HG02642 (cell line): ENCODE results near the gene DBN1.
A peak's percentile ranks its signal among the peaks of the same experiment; 100 is the strongest.

Experiments used
- ATAC-seq: cut with Tn5 transposase; IDR thresholded peaks from one replicate; pipeline ENCODE4 v1.9.1; 2021; ENCODE audit warnings: mild to moderate bottlenecking; ENCODE audit not compliant: unreplicated experiment, poor library complexity

Gene DBN1

GRCh38 chr5:177507165-177507564 is 33.7 kb upstream of the DBN1 start:
- ATAC-seq, result no peak

- no peak for ATAC-seq
Observed at GRCh38 chr5:177505075-177505474, 31.6 kb upstream of the DBN1 start.

GRCh38 chr5:177504086-177505056 is 30.9 kb upstream of the DBN1 start:
- ATAC-seq, result no peak

GRCh38 chr5:177503351-177504085 is 30.1 kb upstream of the DBN1 start:
- ATAC-seq, result no peak

DNA sequence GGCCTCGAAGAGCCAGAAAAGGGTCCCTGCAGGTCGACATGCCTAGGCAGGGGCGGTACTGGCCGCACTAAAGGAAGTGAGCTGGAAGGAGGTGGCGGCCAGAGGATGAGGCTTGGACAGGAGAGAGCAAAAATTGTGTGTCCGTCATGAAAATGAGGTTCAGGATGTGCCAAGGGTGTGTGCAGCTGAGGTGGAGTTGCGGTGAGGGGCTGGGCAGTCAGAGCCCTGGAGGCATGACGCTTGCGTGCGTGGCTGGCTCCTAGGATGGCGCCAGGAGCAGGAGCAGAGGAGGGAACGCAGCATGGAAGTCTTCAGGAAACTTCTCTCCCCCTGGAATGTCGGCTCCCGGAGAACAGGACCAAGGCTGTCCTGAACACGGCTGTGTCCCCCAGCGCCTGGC is 29.5 kb upstream of the DBN1 start:
- ATAC-seq, result no peak

DNA sequence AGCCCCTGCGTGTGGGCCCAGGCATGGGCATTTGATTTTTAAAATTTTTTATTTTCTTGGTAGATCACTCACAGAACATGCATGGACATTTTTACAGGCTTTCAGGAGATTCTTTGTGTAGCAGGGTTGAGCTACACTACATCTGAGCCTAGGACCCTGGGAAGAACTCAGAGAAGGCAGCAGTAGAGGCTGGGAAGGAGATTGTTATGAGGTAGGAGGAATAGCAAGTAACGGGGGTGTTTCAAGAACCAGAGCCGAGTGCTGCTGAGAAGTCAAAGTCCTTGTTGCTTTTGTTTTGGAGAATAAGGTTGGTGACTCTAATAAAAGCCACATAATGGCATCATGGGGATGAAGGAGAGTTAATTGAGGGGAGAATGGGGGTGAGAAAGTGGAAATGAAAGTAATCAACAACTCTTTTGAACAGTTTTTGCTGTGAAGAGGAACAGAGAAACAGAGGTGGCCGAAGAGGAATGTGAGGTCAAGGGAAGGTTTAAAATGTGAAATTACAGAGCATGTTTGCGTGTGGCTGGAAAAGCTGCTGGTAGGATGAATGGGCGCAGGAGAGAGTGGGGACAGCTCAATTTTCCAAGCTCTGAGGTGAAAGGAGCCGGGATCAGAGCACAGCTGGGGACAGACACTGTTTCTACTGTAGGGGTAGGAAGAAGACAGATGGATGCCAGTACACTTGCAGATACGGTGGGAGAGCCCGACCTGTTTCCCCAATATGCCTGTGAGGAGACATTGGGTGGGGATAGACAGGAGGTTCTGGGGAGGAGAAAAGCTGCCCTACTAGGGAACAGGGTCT is 28.6 kb upstream of the DBN1 start:
- no peak for ATAC-seq

- ATAC-seq, result peak; percentile 23
Observed at GRCh38 chr5:177500685-177501522, 27.5 kb upstream of the DBN1 start.

- no peak for ATAC-seq
Observed at GRCh38 chr5:177499842-177500241, 26.4 kb upstream of the DBN1 start.

DNA sequence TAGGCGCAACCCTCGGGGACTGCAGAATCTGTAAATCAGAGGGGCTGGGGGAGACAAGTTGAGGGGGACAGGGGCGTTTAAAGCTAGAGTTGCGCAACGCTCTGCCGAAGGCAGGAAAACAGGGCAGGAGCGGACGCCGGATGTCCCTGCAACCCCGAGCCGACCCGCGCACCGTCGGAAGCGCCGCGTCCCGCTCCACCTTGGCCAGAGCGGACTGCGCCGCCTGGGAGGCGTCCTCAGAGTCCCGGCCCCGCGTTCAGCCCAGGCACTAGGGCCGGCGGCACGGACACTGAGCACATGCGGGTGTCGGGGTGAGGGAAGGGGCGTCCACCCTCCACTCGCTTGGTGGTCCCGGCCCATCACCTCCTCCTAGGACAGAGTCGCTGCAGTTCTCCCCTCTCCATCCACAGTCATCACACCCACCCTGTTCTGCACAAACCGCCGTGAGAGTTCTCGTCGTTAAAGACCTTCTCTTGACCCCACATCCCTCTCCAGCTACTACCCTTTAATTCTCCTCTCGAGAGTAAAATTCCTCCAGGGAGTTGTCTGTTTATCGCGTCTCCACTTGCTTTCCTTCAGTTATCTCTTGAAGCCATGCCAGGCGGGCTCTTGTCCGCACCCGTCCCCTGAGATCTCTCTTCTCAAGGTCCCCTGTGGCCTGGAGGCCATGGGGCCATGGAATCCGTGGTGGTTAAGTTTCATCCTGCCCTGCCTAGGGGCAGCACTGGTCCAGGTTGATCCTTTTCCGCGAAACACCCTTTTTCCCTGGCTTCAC is 24.8 kb upstream of the DBN1 start:
- peak; percentile 1 for ATAC-seq

GRCh38 chr5:177497292-177498012 is 24.0 kb upstream of the DBN1 start, which contains the start of gene PDLIM7:
PDLIM7 (minus strand) TSS chr5:177497604; CDS start chr5:177496512, 1,092 bp downstream.
- peak; percentile 77 for ATAC-seq

DNA sequence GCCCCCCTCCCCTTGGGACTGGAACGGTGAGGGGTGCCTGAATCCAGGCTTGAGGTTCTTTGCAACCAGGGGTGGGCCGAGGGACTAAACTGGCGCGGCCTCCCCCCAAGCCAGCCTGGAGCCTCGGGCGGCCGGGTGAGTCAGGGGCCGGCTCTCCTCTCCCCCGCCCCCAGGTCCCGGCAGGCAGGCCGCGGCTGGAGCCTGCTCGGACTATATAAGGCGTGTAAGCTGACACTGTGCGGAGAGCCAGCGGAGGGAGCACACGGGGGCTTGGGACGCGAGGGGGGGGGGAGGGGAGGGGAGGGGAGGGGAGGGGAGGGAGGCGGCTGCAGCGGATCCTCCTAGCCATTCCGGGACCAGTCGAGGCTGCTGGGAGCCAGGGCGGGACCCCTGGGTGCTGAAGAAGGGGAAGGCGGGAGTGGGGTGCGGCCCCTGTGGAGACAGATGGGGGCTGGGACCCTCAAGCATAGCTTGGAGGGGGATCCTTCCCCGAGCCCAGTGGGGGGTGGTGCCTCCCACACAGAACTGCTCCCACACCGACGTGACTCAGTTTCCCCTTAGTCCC is 23.4 kb upstream of the DBN1 start:
- ATAC-seq, result no peak

DNA sequence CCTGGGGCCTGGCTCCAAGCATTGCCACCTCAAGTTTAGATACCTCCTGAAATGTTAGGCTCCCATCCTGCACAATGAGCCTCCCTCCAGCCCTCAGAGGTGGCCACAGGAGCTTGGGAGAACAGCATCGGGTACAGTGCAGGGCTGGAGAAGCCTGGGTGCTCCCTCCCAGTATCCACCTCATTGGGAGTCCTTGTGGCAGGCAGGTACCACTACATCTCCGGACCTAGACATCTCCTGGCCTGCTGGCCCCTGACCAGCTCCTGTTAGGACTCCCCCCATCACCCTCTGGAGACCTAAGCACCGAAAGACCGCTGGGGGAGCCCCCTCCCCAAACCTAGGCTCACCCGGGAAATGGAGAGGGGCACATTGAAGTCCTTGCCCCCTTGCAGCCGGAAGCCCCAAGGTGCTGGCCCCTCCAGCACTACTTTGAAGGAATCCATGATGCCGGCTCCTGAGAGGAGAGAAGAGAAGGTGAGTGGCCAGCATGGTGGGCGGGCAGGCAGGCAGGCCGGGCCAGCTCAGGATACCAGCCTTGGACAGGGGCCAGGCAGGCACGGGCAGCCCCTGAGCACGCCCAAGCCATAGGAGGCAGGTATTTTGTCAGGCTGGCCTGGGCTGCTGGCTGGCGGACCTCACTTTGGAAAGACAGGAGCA is 22.8 kb upstream of the DBN1 start:
- no peak for ATAC-seq

- ATAC-seq, result no peak
Observed at GRCh38 chr5:177495243-177496060, 22.0 kb upstream of the DBN1 start.

DNA sequence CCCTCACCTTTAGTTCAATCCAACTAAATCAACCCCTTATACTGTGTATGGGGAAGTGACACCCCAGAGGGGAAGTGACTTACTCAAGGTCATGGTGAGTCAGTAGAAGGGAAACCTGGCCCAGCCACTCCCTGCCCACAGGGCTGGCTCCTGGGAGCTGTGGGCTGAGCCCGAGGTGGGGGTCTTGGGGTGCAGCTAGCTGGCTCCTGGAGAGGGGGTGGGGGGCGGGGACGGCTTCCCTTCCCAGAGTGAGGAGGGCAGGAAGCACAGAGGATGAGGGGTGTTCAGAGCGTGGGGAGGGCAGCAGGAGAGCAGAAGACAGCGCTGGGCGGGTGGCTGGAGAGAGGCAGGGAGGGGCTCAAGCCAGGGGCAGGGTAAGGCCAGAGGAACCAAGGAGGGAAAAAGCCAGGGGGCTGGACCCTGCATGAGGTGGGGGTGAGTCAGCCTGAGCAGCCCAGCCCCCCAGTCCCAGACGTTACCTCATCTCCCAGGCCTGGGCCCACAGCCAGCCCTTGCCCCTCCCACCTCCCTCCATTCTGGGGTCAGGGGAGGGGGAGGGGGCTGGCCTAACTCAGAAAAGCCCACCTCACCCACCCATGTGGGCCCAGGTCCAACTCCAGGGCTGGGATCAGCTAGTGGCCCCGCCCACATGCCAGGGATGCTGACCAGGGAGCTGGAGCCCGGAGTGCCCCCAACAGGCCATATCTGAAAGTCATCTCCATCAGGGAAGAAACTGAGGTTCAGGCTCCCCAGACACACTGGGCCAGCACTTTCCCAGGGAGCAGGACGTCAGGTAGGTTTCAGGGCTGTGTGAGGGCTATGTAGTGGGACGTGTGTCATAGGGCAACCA is 21.1 kb upstream of the DBN1 start:
- ATAC-seq, result no peak

DNA sequence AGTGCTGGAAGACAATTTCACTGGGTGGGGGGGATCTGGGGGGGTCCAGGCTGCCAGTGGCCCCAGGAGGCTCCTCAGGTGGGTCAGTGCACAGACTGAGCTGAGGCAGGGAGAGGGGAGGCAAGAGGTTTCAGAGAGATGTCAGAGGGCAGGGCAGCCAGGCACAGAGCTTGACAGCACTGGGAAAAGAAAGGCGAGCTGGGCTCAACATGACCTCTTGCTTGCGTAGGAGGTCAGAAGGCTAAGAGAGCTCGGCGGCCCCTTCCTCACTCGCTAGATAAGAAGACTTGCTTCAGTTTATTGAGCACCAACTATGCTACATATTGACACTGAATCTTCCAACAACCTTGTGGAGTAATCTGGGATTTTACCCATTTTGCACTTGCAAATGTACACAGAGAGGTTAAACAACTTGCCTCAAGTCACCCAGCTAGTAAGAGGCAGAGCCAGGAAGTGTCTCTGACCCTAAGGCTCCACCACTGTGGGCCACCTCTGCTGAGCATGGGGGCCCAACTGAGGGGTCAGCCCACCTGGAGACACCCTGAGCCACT is 20.4 kb upstream of the DBN1 start:
- no peak for ATAC-seq
